ENCODE results near the gene ZNF765.
"Not testable (repeated sequence)": the region's sequence is repeated elsewhere in the genome, so short reads cannot be mapped to it uniquely, and the experiment has no call there.

Gene ZNF765

DNA sequence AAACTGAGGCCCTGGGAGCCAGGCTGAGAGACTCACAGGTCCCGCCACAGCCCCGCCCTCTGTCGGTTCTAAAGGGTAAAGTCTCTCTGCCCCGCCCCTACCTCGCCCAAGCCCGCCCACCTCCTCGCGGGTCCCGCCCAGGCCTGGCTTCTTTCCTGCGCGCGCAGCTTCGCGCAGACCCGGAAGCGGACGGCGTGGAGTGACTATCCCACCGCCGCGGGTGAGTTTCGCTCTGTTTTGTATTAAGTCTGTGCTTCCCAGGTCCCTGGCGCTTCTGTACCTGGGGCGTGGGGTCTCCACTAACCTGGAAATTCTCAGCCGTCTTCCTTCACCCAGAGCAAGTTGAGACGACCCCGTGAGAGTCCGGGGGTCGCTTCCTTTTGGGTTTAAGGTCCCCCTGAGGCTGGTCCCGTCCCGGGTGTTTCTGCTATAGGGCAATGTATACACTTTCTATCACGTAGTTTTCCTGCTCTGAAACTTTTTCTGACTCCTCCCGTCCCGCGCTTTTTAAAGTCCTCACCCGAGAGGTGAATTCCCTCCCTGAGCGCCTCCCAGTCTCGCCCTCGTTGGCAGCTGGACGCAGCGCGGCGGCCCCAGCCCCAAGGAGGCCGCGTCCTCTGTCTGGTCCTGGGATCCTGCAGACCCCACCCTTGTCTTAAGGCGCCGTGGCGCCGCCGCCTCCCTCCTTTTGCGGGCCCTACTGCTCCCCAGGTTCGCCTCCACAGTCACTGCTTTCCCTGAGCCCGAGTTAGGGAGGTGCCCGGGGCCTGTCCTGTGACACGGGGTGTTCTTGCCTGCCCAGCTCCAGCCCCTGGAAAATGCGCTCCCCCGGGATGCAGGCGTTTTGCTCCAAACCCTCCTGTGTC, at the start of gene ZNF765:
ZNF765 (plus strand) TSS at position 176 of the 866 bp plus-strand sequence. CDS start 2,867 bp downstream, outside the sequence.
- peak; percentile 93 to 94 for DNase-seq (ENCODE audit: low read depth in 2 of 2)

DNA sequence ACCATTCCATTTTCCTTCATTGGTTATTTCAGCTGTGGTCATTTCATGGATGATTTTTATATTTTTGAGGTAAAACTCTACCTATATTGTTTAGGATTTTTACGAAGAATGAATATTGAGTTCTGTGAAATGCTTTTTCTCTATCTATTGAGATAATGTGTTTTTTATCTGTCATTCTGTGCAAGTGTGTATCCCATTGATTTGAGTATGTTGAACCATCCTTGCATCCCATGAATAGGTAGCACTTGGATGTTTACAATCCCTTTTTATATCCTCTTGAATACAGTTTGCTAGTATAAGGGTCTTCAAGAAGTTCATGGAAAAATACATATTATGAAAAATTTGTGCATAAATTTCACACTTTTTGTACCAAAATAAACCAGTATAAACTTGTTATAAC, 39.2 kb upstream of the ZNF765 start:
- DNase-seq (ENCODE audit: low read depth in 2 of 2), result no peak

DNA sequence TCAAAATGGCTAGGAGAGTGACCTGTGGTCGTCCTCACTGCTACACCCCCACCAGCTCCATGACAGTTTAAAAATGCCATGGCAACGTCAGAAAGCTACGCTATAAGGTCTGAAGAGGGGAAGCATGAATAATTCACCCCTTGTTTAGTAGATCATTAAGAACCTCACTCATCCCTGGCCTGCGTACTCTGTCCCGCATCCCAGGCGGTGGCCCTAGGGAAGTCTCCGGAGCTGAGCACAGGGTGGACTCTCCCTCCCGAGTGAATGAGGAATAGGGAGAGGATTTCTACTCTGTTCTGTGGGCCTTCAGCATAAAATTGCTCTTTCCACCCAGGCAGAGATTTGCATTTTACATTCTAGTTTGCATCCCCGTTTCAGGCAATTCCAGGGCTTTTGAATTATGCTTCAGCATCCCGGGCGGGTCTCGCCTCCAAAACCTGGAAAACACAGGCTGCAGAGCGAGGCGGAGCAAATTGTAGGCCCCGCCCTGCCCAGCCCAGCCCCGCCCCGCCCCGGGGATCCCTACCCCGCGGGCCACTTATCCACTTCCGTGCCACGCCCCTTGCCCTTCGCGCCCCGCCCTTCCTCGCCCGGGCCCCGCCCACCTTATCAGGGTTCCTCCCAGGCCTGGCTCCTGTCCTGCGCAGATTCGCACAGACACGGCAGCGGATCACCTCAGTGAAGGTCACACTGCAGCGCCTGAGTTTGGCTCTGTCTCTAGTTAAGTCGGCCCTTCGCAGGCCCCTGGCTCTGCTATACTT, 36.9 kb upstream of the ZNF765 start:
- DNase-seq (ENCODE audit: low read depth in 2 of 2), result no peak

DNA sequence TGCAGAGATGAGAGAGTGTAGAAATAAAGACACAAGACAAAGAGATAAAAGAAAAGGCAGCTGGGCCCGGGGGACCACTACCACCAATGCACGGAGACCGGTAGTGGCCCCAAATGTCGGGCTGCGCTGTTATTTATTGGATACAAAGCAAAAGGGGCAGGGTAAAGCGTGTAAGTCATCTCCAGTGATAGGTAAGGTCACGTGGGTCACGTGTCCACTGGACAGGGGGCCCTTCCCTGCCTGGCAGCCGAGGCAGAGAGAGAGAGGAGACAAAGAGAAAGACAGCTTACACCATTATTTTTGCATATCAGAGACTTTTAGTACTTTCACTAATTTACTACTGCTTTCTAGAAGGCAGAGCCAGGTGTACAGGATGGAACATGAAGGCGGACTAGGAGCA, 34.9 kb upstream of the ZNF765 start:
- DNase-seq (ENCODE audit: low read depth in 2 of 2), result not testable (repeated sequence)

DNA sequence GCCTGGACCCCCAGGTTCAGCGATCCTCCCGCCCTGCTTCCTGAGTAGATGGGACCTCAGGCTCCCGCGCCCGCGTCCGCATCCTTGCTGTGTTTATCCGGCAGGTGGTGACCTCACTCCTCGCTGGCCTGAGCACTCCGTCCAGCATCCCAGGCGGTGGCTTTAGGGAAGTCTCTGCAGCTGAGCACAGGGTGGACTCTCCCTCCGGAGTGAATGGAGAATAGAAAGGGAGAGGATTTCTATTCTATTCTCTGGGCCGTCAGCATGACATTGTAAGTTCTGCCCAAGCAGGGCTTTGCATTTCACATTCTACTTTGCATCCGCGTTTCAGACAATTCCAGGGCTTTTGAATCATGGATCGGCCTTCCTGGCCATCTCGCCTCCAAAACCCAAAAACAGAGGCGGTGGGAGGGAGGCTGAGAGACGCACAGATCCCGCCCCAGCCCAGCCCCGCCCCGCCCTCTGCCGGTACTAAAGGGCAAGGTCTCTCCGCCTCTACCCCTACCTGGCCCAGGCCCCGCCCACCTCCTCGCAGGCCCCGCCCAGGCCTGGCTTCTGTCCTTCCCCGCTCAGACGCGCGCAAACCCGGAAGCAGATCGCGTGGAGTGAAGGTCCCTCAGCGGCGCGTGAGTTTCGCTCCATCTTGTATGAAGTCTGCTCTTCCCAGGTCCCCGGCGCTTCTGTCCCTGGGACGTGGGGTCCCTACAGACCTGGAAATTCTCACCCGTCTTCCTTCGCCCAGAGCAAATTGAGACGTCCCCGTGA, 29.6 kb upstream of the ZNF765 start, which contains the start of gene ZNF525:
ZNF525 (plus strand) TSS at position 572 of the 765 bp plus-strand sequence. CDS start 6,577 bp downstream, outside the sequence.
- peak; percentile 87 to 91 for DNase-seq (ENCODE audit: low read depth in 2 of 2)

DNA sequence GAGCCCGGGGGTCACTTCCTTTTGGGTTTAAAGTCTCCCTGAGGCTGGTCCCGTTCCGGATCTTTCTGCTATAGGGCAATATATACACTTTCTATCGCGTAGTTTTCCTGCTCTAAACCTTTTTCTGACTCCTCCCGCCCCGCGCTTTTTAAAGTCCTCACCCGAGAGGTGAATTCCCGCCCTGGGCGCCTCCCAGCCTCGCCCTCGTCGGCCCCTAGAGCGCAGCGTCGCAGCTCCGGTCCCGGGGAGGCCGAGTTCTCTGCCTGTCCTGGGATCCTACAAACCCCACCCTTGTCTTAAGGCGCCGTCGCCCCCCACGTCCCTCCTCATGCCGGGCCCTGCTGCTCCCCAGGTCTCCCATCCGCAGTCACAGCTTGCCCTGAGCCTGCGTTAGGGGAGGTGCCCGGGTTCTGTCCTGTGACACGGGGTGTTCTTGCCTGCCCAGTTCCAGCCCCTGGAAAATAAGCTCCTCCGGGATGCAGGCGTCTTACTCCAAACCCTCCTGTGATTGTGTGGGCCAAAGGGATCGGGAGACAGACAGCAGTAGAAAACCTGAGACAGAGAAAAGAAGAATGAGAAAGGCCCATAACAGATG, 29.0 kb upstream of the ZNF765 start:
- peak in 1 of 2 experiments; percentile 16 for DNase-seq (ENCODE audit: low read depth in 2 of 2)

DNA sequence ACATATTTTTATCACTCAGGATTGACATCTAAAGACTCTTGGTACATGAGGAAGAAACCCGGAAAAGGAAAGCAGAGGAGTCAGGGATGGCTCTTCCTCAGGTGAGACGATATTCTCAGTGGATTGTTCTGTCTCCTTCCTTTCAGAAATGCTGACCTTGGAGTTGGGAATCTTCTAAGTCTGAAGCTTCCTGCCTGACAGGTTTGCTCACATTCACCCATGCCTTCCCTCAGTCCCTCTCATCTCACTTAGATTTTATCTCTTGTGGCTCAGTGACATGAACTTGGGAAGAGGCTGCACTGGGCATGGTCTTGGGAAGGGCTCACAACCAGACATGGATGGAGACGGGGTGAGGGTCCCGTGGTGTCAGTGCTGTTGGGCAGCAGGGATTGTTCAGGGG, 22.8 kb upstream of the ZNF765 start:
- no peak for DNase-seq (ENCODE audit: low read depth in 2 of 2)

DNA sequence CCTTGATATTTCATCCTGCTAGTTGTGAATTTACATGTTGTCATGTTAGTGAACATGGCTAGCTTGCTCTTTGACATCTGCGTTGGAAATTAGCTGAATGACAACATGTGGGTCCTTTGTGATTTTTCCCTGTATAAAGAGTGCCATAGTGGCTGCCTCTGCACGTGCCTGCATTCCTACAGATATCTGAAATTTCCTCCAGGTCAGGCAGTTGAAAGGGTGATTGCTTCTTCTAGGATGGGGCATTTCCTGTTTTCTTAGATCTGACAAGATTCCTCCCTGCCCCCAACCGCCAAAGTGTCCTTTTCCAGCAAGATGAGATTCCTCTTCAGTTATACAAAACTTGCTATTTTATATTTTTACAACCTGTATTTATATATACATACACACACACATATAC, 20.7 kb upstream of the ZNF765 start:
- DNase-seq (ENCODE audit: low read depth in 2 of 2), result no peak

DNA sequence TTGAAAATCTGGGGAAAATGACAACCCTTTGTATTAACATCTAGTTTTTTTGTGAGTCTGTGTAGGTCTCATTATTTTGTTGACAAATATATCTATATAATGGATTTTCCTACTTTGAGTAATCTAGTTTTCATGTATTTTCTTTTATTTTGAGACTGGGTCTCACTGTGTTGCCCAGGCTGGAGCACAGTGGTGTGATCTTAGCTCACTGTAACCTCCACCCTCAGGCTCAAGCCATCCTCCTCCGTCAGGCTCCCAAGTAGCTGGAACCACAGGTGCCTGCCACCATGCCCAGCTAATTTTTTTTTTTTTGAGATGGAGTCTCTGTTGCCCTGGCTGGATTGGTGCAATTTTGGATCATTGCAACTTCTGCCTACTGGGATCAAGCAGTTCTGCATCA, 20.2 kb upstream of the ZNF765 start:
- DNase-seq (ENCODE audit: low read depth in 2 of 2), result no peak

DNA sequence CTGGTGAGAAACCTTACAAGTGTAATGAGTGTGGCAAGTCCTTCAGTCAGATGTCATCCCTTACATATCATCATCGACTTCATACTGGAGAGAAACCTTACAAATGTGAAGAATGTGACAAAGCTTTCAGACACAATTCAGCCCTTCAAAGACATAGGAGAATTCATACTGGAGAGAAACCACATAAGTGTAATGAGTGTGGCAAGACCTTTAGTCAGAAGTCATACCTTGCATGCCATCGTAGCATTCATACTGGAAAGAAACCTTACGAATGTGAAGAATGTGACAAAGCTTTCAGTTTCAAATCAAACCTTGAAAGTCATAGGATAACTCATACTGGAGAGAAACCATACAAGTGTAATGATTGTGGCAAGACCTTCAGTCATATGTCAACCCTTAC, 13.6 kb upstream of the ZNF765 start:
- DNase-seq (ENCODE audit: low read depth in 2 of 2), result no peak

DNA sequence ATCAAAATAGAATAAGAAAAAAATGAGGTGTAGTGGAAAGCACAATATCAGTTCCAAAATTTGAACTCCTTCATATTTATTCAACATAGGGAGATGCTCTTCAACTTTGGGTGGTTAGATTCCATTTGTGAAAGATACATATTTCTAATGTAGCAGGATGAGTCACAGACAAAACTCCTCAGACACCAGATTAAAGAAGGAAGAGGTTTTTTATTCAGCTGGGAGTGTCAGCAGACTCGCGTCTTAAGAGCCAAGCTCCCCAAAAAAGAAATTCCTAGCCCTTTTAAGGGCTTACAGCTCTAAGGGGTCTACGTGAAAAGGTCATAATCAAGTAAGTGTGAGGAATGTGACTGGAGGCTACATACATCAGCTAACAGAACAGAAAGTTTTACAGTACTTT, 6.8 kb upstream of the ZNF765 start:
- no peak for DNase-seq (ENCODE audit: low read depth in 2 of 2)

DNA sequence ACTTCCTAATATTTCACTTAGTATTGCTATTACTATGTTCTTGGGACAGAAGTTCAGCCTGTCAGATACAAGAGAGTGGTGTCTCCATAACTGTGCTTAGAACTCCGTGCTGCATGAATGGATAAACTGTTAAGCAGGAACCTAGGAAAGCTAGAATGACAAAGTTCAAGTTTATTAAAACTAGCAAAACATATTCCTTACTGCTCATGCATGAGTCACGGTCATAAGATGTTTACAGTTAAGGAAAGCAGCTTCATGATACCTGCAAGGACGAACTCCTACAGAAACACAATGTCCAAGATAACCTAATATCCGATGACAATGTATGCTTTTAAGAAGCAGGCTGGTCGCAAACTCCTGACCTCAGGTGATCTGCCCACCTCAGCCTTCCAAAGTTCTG, 6.0 kb upstream of the ZNF765 start:
- DNase-seq (ENCODE audit: low read depth in 2 of 2), result no peak

DNA sequence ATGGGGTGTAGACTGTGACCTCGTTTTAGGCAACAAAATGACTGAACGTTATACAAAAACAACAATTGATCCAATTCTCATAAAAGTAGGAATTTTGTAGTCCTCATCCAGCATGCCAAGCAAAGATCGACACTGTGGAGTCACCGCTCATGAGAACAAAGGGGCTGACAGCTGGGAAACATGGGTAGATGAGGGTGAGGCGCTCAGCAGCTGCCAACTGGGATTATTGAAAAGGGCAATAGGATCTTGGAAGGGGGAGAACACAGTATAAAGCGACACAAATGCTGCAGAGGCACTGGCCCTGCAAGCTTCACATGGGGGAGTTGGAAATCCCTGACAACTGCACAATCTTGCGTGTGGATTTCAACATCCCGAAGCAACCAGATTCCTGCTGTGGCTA, 5.4 kb upstream of the ZNF765 start:
- no peak for DNase-seq (ENCODE audit: low read depth in 2 of 2)

DNA sequence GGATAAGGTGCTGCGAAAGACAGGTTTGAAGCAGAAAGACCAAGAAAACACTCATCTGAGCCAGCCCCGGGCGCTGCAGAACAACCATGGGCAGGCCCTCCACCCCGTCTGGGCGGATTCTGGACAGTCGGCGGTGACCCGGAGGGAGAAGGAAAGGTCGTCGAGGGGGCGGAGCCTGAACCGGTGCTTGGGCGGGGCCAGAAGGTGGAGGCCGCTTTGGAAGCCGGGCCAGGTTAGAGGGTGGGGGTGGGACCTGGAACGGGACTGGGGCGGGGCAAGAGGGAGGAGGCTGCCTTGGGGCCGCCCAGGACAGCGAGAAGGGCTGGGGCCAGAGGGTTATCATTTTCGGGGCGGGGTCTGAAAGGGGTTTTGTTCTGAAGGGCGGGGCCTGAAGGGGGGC, 5.0 kb upstream of the ZNF765 start:
- no peak for DNase-seq (ENCODE audit: low read depth in 2 of 2)

DNA sequence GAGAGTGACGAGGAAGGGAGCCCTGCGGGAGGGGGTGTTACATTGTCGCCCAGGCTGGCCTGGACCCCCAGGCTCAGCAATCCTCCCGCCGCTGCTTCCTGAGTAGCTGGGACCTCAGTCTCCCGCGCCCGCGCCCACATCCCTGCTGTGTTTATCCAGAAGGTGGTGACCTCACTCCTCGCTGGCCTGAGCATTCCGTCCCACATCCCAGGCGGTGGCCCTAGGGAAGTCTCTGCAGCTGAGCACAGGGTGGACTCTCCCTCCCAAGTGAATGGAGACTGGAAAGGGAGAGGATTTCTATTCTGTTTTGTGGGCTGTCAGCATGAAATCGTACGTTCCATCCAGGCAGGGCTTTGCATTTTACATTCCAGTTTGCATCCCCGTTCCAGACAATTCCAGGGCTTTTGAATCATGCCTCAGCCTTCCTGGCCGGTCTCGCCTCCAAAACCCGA, 401 bp upstream of the ZNF765 start:
- DNase-seq (ENCODE audit: low read depth in 2 of 2), result no peak

DNA sequence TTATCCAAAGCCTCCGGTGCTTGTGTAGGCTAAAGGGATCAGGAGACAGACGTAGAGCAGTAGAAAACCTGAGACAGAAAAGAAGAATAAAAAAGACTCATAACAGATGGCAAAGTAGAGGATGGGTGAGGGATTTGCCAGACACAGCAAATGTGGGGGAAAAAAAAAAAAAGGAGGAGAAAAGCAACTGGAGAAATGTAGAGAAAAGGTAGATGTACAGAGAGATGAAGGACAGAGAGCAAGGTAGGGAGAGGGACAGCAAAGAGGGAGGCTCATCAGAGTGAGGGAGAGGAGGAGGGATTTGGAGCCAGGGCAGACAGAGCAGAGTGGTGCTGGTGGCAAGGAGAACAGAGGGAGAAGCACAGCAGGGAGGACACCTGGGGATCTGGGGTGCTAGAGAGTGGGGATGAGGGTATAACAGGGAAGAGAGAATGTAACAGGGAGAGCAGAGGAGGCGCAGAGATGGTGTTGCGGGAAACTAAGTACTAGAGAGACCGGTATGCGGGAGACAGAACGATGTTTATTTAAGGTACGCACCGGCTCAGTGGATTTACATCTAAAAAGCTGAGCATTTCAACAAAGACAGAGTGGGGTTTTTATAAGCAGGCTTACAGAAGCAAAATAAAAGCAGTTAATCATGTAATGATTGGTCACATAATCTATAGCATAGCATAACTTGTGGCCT, 1.0 kb downstream of the ZNF765 start:
- DNase-seq (ENCODE audit: low read depth in 2 of 2), result not testable (repeated sequence)

DNA sequence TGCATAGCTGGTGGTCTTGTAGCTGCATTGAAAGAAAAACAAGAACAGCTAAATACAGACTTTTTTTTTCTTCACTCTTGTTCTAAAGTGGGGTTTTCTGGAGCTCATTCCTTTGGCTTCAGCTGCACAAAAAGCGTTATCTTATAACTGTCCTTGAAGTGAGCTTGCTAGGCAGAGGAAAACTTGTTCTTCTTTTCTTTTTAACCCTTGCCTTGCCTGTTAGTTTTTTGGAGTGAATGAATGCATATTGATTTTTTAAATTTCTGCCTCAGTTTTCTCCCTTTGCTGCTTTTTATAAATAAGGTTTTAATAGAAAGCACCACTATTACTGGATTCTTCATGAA, 1.5 kb downstream of the ZNF765 start:
- DNase-seq (ENCODE audit: low read depth in 2 of 2), result no peak

DNA sequence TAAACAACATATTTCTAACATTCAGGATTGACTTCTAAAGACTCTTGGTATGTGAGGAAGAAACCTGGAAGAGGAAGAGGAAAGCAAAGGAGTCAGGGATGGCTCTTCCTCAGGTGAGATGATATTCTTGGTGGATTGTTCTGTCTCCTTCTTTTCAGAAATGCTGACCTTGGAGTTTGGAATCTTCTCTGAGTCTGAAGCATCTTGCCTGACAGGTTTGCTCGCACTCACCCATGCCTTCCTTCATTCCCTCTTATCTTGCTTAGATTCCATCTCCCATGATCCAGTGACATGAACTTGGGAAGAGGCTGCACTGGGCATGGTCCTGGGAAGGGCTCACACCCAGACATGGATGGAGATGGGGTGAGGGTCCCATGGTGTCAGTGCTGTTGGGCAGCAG, 3.0 kb downstream of the ZNF765 start:
- DNase-seq (ENCODE audit: low read depth in 2 of 2), result not testable (repeated sequence)

DNA sequence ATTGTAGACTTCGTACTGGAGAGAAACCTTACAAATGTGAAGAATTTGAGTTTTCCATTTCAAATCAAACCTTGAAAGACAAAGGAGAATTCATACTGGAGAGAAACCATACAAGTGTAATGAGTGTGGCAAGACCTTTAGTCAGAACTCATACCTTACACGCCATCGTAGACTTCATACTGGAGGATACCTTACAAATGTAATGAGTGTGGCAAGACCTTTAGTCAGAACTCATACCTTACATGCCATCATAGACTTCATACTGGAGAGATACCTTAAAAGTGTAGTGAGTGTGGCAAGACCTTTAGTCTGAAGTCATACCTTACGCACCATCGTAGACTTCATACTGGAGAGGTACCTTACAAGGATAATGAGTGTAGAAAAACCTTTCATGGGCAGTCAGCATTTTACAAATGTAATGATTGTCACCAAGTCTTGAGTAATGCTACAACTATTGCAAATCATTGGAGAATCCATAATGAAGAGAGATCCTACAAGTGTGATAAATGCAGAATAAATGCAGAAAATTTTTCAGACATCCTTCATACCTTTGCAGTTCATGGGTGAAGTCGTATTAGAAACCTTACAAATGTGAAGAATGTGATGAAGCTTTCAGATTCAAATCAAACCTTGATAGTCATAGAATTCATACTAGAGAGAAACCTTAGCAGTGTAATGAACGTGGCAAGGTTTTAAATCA, 14.7 kb downstream of the ZNF765 start:
- DNase-seq (ENCODE audit: low read depth in 2 of 2), result no peak

DNA sequence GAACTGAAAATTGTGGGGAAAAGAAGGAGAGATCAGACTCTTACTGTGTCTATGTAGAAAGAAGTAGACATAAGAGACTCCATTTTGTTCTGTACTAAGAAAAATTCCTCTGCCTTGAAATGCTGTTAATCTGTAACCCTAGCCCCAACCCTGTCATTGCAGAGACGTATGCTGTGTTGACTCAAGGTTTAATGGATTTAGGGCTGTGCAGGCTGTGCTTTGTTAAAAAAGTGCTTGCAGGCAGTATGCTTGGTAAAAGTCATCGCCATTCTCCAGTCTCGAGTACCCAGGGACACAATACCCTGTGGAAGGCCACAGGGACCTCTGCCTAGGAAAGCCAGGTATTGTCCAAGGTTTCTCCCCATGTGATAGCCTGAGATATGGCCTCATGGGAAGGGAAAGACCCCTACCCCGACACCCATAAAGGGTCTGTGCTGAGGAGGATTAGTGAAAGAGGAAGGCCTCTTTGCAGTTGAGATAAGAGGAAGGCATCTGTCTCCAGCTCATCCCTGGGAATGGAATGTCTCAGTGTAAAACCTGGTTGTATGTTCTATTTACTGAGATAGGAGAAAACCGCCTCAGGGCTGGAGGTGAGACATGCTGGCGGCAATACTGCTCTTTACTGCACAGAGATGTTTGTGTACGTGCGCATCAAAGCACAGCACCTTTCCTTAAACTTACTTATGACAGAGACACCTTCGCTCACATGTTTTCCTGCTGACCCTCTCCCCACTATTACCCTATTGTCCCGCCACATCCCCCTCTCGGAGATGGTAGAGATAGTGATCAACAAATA, 25.8 kb downstream of the ZNF765 start:
- not testable (repeated sequence) for DNase-seq (ENCODE audit: low read depth in 2 of 2)

All from stimulated activated CD4-positive, alpha-beta T cell treated with anti-CD3 and anti-CD28 coated beads, Interleukin-12 subunit alpha, Interleukin-12 subunit beta, amount 100 ng/mL, for 24 hours (primary cell).